Measurements from ENCODE around the gene OR7C2. TPM values are rescaled to one million over a fixed set of nuclear protein-coding genes. Genes with fewer than 3 reads are reported as not detected.

The OR7C2 gene
- total RNA-seq, 1 experiment from 2014 or later, result not detected

- Histone ChIP-seq H3K36me3 (ENCODE audit: control insufficient read depth in 1 of 2, insufficient read depth in 2 of 2, low read length in 2 of 2) (no peaks in the 10 kb centered on the region), H2AFZ (ENCODE audit: low read depth, low read length, poor library complexity, severe bottlenecking) (no peak overlapping the region), H3K9ac (ENCODE audit: low read length) (no peak overlapping the region), H3K79me2 (ENCODE audit: insufficient read depth, low read length) (no peaks in the 10 kb centered on the region), H3K9me3 (ENCODE audit: control insufficient read depth in 1 of 2, insufficient read depth in 1 of 2, low read depth in 1 of 2, low read length in 2 of 2) (0 out of 4 replicates have a peak, but pooled peaks cover 0 to 3% of the 10 kb centered on the region in 2 experiments), H3K27me3 (ENCODE audit: insufficient read depth, low read length) (peaks cover 24% of the 10 kb centered on the region), H3K27ac (ENCODE audit: low read depth, low read length) (no peak overlapping the region), H3K4me3 (replicated peaks in 1 of 2; ENCODE audit: low read depth in 1 of 2, low read length in 2 of 2) (no peak overlapping the region), H3K9me2 (ENCODE audit: insufficient read depth) (no peaks in the 10 kb centered on the region), H3K4me1 (ENCODE audit: control insufficient read depth in 1 of 2, insufficient read depth in 2 of 2, low read length in 2 of 2) (no peaks in the 10 kb centered on the region), H3K4me2 (ENCODE audit: low read length) (no peak overlapping the region), H4K20me1 (ENCODE audit: insufficient read depth) (no peaks in the 10 kb centered on the region)
- ATAC-seq, result peak; percentile 40; the same call in 1 of the 2 replicates
- POLR2A ChIA-PET, result no interaction called here
- TF ChIP-seq, protein P1, sequence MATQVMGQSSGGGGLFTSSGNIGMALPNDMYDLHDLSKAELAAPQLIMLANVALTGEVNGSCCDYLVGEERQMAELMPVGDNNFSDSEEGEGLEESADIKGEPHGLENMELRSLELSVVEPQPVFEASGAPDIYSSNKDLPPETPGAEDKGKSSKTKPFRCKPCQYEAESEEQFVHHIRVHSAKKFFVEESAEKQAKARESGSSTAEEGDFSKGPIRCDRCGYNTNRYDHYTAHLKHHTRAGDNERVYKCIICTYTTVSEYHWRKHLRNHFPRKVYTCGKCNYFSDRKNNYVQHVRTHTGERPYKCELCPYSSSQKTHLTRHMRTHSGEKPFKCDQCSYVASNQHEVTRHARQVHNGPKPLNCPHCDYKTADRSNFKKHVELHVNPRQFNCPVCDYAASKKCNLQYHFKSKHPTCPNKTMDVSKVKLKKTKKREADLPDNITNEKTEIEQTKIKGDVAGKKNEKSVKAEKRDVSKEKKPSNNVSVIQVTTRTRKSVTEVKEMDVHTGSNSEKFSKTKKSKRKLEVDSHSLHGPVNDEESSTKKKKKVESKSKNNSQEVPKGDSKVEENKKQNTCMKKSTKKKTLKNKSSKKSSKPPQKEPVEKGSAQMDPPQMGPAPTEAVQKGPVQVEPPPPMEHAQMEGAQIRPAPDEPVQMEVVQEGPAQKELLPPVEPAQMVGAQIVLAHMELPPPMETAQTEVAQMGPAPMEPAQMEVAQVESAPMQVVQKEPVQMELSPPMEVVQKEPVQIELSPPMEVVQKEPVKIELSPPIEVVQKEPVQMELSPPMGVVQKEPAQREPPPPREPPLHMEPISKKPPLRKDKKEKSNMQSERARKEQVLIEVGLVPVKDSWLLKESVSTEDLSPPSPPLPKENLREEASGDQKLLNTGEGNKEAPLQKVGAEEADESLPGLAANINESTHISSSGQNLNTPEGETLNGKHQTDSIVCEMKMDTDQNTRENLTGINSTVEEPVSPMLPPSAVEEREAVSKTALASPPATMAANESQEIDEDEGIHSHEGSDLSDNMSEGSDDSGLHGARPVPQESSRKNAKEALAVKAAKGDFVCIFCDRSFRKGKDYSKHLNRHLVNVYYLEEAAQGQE (IDR thresholded peaks at IDR 0.05; ENCODE audit: low read depth), result no peak
- TF ChIP-seq ZBTB33 (IDR thresholded peaks at IDR 0.05; ENCODE audit: extremely low read depth, insufficient replicate concordance, low read length) (no peak), FOSL1 (IDR thresholded peaks at IDR 0.05; ENCODE audit: low read depth) (no peak), SIN3A (IDR thresholded peaks at IDR 0.05; ENCODE audit: low read depth) (no peak), POLR2AphosphoS5 (IDR thresholded peaks at IDR 0.05; ENCODE audit: low read depth, low read length) (no peak), EZH2phosphoT487 (IDR thresholded peaks at IDR 0.05; ENCODE audit: borderline replicate concordance) (no peak), ZFX (IDR thresholded peaks at IDR 0.05) (no peak), RAD21 (IDR thresholded peaks at IDR 0.05; ENCODE audit: low read depth) (no peak), SRF (IDR thresholded peaks at IDR 0.05; ENCODE audit: low read depth) (no peak), ZNF274 (IDR thresholded peaks at IDR 0.05; ENCODE audit: low read depth, low read length) (no peak), POLR2A (IDR thresholded peaks at IDR 0.05; ENCODE audit: borderline replicate concordance, extremely low read depth, insufficient read depth, insufficient read length) (no peak), EZH2 (IDR thresholded peaks at IDR 0.05) (no peak), SP1 (IDR thresholded peaks at IDR 0.05; ENCODE audit: low read depth) (no peak)
- TF ChIP-seq, protein P2, sequence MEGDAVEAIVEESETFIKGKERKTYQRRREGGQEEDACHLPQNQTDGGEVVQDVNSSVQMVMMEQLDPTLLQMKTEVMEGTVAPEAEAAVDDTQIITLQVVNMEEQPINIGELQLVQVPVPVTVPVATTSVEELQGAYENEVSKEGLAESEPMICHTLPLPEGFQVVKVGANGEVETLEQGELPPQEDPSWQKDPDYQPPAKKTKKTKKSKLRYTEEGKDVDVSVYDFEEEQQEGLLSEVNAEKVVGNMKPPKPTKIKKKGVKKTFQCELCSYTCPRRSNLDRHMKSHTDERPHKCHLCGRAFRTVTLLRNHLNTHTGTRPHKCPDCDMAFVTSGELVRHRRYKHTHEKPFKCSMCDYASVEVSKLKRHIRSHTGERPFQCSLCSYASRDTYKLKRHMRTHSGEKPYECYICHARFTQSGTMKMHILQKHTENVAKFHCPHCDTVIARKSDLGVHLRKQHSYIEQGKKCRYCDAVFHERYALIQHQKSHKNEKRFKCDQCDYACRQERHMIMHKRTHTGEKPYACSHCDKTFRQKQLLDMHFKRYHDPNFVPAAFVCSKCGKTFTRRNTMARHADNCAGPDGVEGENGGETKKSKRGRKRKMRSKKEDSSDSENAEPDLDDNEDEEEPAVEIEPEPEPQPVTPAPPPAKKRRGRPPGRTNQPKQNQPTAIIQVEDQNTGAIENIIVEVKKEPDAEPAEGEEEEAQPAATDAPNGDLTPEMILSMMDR (IDR thresholded peaks at IDR 0.05 in 2 of 3, conservative IDR thresholded peaks at IDR 0.05 in 1 of 3; ENCODE audit: borderline replicate concordance in 1 of 3, insufficient read depth in 1 of 3, low read depth in 2 of 3, low read length in 2 of 3), result no peak
- TF ChIP-seq, protein P3, sequence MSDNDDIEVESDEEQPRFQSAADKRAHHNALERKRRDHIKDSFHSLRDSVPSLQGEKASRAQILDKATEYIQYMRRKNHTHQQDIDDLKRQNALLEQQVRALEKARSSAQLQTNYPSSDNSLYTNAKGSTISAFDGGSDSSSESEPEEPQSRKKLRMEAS (IDR thresholded peaks at IDR 0.05), result no peak
- RAD21 ChIA-PET (ENCODE audit: low non-redundant PET in 1 of 2, low total read pairs in 2 of 2, uncharacterized antibody in 2 of 2, unreplicated experiment in 2 of 2), result no interaction called here
- CTCF ChIA-PET, result interaction anchor here (1.2 to 1.4 kb wide), 2 partner anchors 66 to 175 kb away, joined by 3 to 4 read pairs; no protein-coding TSS in a partner anchor
- intact Hi-C loops (cut with micrococcal nuclease), result no loop called here
- no peak for DNase-seq (ENCODE audit: low read depth, low spot score)
- BruUV-seq (replicated peaks), result no TSS peak
Observed at GRCh38 chr19:14916848-14917247, 24.4 kb upstream of the OR7C2 start.
